HG03571 (cell line): Measurements from ENCODE around the gene MRPL34.
A peak's percentile ranks its signal among the peaks of the same experiment; 100 is the strongest.

Experiments
- ATAC-seq: cut with Tn5 transposase; IDR thresholded peaks from one replicate; pipeline ENCODE4 v1.9.1; 2021; ENCODE audit not compliant: unreplicated experiment

Gene MRPL34

GRCh38 chr19:17327654-17328516 lies 22.2 kb downstream of the MRPL34 start:
- no peak for ATAC-seq

GRCh38 chr19:17328517-17329365 lies 23.1 kb downstream of the MRPL34 start:
- no peak for ATAC-seq

DNA sequence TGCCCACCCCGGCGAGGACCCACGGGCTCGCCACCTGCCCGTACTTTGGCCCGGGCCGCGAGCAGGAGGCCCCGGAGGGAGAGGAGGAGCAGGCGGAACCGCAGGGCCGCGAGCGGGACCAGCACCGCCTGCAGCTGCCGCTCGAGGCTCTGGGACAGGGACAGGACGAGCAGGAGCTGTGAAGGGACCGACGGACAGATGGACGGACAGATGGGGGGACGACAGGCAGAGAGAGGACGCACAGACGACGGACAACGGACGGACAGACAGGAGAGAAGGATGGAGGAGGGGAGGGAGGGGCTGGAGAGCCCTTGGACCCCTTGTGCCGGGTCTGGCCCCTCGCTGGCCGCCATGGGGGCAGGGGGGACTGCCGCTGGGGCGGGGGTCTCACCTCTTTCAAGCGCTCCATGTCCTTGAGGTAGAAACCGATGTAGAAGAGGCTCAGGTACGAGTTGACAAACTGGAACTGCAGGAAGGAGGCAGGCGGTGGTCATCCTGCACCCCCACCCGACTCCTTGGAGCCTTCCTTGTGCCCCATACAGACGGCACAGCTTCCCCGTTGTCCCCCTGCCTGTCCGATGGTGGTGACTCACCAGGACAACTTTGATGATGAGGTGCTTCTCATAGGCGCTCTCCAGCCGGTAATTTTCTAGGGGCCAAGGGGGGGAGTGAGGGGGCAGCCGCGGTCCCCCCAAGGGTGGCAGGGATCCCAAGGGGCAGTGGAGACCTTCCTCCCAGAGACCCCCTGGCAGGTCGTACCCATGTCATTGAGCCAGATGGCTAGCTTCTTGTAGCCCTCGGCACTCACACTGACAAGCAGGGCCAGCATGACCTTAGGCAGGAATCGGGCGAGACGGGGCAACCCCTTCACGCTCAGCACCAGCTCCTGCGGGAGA lies 23.9 kb downstream of the MRPL34 start:
- no peak for ATAC-seq

DNA sequence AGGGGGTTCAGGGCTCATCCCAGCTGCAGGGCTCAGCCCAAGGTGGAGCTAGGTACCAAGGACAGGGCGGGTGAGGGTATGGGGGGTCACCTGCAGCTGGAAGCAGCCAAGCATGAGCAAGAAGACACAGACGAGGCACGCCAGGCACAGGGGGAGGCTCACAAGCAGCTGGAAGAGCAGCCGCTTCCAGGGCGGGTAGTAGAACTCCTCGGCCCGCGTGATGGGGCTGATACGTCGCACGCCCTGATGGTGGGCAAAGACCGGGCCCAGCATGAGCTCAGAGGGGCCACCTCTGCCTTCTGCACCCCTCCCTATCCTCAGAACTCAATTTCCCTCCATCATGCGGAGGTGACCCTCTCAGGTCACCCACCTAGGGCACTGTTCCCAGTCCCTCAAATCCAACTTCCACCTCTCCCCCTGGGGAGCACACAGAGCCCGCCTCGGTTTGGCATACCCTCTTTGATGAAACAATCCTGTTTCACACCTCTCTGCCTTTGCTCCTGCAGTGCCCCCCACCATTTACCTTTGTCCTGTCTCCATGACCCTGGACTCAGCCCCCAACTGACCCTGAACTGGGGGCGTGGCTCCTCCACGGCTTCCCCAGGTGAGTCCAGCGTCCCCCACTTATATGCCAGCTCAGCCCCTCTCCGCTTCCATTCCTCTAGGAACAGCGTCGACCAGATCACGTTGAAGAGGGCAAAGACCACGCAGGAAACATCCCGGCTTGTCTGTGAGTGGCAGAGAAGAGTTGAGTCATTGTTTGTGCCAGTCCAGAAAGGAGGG lies 24.8 kb downstream of the MRPL34 start:
- no peak for ATAC-seq

DNA sequence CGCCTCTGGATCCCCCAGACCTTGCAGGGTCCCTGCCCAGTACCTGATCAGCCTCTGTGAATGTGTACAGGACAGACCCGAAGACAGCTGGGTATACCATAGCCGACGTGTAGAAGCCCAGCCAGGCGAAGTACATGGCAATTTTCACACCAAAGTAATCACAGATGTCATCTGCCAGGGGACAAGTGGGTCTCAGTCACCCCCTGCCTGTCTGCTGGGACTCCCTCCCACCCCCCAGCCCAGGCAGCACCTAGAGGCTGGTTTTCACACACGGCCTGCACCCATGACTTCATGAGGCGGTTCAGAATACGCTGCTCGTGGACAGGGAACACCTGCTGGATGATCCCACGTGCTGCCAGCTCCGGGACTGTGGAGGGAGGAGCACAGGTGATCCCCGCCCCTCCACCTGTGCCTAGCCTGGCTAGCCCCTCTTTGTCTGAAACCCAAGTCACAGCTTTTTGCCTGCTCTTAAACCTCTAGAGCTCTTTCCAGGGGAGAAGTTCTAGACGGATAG lies 25.4 kb downstream of the MRPL34 start:
- no peak for ATAC-seq

GRCh38 chr19:17332360-17332676 lies 26.6 kb downstream of the MRPL34 start:
- no peak for ATAC-seq

DNA sequence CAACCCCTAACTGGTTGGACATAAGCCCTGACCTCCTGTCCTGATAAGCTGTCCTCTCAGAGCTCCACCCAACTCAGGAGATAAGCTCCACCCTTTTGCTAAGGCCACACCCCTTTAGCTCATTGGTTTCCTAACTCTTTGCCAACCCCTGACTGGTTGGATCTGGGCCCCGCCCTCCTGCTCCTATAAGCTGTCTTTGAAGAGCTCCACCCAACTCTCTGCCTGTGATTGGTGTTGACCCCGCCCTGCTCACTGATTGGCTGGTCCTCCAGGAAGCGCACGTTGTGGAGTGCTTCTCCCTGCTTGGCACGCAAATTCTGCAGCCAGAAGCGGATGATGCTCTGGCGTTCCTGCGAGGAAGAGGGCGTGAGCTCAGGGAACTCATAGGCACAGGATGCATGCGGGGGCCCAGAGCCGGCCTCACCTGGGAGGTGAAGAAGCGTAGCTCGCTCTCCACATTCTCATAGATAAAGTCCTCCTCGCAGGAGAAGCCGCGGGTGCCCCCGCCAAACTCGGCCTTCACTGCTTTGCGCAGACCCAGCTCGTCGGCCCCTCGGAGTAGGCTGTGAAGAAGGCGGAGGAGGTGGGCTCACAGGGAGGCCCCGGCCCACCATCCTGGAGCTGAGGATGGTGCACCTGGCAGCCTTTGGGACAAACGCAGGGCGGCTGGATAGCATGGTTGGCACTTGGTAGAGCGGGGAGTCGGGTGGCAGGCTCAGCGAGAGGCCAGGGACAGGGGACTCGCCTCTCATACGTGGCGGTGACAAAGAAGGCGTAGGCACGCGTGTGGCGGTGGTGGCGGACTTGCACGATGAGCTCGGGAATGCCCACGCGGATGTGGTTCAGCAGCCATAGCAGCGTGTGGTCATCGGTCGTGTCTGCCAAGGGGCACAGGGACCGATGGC lies 27.3 kb downstream of the MRPL34 start:
- no peak for ATAC-seq

DNA sequence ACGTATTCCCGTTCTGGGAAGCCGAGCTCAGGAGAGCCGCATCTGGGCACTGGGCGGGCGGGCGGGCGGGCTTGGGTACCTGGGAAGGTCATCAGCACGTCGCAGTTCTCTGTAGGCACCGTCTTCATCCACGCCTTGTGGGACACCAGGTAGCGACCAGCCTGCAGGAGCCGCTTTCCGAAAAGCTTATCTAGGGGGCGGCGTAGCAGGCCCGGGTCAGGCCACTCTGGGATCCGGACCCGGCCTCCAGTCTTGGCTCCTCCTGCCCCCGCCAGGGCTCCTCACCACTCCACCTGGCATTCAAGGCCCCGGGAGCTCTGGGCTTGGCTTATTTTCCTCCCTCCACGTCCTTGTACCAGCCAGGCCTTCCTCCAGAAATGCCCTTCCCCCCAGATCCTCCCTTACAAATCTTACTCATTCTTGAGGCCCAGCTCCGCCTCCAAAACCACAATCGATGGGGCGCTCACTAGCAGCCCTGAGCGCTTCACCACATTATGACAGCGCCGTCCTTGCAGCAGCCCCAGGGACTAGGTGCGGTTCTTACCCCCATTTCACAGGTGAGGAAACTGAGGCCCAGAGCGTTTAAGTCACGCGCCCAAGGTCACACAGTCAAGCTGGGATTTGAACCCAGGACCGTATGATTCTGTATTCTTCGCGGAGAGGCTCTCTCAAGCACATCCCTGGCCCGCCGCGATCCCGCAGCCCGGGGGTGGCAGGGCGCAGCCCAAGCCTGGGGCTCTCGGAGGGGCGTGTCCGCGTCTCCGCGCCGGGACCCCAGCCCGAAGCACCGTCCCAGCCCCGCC lies 28.1 kb downstream of the MRPL34 start:
- no peak for ATAC-seq

DNA sequence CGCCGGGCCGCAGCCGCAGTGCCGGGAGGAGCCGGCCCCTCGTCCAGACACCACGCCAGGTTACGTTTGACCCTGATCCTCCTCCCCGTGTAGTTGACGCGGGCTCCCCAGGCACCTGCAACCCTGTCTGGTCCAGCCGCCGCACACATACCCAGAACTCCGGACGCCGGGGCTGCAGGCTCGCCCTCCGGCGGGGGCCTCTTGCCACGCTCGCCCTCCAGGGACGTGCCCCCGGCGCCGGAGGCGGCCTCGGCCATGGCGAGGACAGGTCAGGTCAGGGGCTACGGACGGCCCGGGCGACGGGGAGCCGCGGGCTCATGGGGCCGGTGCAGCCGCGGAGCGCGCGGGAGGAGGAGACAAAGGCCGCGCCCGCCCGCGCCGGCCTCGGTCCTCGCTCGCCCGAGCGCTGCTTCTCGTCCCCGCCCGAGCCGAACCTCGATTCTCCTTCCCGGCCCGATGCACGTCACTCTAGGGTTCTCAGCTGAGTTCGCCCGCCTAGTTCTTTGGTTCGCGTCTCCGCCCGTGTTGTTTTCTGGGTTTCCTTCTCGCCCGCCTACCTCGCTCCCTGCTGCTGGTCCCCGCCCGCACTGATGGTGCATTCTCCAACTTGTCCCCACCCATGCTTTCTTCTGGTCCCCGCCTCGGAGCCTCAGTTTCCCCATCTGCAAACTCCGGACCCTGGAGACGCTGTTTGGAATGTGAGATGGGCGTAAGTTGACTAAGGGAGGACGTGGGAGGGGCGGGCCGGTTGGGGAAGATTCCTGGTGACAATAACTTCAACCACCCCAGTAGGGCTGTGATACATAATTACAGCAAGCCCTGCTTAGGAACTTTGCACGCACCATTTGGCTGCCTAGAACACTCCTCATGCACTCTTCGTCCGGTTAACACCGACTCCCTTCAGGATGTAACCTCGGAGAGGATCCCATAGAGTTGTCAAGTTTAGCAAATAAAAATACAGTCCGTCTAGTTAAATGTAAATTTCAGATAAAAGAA lies 29.0 kb downstream of the MRPL34 start, which contains the start of gene ANO8:
Gene ANO8 (minus strand): TSS at position 442 of the 996 bp plus-strand sequence. CDS start 185 bp downstream, at position 257.
- ATAC-seq = peak; percentile 35

DNA sequence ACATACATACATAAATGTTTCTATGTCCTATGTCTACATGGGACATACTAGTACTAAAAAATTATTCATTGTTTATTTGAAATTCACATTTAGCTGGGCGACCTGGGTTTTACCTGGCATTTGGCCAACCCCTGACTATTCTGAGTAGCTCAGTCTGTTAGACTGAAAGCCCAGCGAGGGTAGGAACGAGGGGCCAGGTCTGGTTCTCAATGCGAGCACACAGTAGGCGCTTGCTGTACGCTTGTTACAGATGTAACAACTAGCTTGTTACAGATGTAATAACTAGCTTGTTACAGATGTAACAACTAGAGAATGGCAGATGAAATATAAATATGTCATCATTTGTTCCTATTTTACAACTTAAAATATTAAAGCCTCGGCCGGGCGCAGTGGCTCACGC lies 29.9 kb downstream of the MRPL34 start:
- no peak for ATAC-seq

DNA sequence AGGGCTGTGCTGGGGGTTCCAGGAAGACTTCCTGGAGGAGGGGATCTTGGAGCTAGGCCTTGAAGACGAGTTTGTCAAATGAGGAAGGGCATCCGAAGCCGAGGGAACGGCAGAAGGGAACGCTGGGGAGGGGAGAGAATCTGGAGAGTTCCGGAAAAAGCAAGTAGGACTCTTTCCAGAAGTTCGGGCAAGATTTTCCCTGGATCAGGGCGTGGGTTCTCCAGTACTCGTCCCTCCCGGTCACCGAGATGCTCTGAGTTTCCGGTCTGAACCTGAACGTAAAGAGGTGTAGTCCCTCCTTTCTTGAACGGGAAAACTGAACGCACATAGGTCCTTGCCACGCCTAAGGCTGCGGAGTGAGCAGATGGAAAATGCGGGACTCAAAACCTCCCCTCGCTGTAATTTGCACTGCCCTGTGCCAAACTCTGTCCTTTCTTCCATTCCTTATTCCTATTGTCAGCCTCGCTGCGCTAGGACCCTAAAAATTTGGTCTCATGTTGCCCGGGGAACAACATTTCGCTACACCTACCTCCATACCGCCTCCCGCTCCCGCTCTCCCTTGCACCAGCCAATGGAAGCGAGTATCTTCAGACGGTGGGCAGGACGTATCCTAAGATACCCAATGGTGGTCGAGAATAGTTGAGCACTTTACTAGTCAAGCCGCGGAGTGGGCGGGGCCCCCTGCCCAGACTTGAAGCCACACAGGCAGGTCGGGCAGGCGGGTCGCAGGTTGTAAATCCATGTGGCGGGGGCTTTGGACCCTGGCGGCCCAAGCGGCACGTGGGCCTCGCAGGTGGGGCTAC lies 31.4 kb downstream of the MRPL34 start, which contains the start of gene GTPBP3:
Gene GTPBP3 (plus strand): TSS at position 682 of the 803 bp plus-strand sequence. CDS start 59 bp downstream, at position 741.
- peak; percentile 59 for ATAC-seq

GRCh38 chr19:17337675-17338432 lies 32.2 kb downstream of the MRPL34 start:
- ATAC-seq = no peak

- ATAC-seq = no peak
Measured at GRCh38 chr19:17338433-17339078, 32.9 kb downstream of the MRPL34 start.

DNA sequence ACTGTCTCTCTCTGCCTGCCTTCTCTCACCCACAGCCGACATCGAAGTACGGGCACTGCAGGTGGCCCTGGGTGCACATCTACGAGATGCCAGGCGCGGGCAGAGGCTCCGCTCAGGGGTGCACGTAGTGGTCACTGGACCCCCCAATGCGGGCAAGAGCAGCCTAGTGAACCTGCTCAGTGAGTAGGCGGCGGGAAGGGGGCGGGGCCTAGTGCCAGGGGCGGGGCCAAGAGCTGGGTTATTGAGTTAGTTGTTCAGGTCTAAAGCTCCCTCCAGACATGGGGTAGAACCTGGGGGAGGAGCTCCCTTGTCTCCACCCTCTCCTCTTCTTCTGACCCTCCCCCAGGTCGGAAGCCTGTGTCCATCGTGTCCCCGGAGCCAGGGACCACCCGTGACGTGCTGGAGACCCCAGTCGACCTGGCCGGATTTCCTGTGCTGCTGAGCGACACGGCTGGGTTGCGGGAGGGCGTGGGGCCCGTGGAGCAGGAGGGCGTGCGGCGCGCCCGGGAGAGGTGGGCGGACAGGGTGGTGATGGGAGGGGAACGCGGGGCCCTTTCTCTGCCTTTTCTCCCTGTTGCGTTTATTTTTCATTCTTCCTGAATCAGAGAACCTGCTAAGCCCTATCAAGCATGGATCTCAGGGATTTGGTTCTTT lies 33.5 kb downstream of the MRPL34 start:
- no peak for ATAC-seq
